Astrocyte (in vitro differentiated cells and primary cell): Measurements from ENCODE around the gene PODXL.

Experiments
- CTCF ChIP-seq: IDR thresholded peaks from 2 replicates; pipeline ENCODE4 v1.5.1; 2011; ENCODE audit warnings: low read depth, mild to moderate bottlenecking, inconsistent platforms, low read length, moderate library complexity; ENCODE audit not compliant: insufficient read depth
- EZH2 ChIP-seq: IDR thresholded peaks from 2 replicates; pipeline ENCODE4 v1.6.1; 2012; ENCODE audit warnings: mild to moderate bottlenecking, low read length, inconsistent platforms; ENCODE audit not compliant: insufficient read depth

- no peak for TF ChIP-seq CTCF
- TF ChIP-seq EZH2 = no peak
Measured at GRCh38 chr7:131476740-131477139, 79.7 kb downstream of the PODXL start.
